DMS153 treated with DMSO at 0.1 percent for 48 hours (cell line): Measurements from ENCODE around the gene KCTD2.
"Not testable (repeated sequence)": the region's sequence is repeated elsewhere in the genome, so short reads cannot be mapped to it uniquely, and the experiment has no call there.

Source experiments
- DNase-seq: peaks from one replicate; lab custom pipeline; 2025; ENCODE audit not compliant: unreplicated experiment; lab: John Stamatoyannopoulos, UW

Gene KCTD2

GRCh38 chr17:75049057-75049456 lies 2.0 kb downstream of the KCTD2 start:
- DNase-seq: no peak

DNA sequence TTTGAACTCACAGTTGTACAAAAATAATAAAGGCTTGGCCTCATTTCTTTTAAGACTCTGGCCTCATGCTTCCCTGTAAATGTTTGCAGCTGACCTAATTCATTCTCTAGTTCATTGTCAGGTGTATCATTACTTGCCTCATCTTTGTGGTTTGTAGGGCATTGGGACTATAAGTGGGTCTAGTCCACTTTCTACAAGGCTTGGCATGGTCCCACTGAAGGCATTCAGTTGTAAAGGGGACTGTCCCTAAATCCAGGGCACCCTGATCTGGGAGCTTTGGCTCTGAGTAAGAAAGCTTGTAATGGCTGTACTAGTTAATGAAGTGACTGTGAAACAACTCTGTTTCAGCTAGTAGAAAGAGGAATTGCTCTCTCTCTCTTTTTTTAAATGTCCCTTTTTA lies 2.7 kb downstream of the KCTD2 start:
- no peak for DNase-seq

GRCh38 chr17:75051941-75052340 lies 4.9 kb downstream of the KCTD2 start:
- no peak for DNase-seq

DNA sequence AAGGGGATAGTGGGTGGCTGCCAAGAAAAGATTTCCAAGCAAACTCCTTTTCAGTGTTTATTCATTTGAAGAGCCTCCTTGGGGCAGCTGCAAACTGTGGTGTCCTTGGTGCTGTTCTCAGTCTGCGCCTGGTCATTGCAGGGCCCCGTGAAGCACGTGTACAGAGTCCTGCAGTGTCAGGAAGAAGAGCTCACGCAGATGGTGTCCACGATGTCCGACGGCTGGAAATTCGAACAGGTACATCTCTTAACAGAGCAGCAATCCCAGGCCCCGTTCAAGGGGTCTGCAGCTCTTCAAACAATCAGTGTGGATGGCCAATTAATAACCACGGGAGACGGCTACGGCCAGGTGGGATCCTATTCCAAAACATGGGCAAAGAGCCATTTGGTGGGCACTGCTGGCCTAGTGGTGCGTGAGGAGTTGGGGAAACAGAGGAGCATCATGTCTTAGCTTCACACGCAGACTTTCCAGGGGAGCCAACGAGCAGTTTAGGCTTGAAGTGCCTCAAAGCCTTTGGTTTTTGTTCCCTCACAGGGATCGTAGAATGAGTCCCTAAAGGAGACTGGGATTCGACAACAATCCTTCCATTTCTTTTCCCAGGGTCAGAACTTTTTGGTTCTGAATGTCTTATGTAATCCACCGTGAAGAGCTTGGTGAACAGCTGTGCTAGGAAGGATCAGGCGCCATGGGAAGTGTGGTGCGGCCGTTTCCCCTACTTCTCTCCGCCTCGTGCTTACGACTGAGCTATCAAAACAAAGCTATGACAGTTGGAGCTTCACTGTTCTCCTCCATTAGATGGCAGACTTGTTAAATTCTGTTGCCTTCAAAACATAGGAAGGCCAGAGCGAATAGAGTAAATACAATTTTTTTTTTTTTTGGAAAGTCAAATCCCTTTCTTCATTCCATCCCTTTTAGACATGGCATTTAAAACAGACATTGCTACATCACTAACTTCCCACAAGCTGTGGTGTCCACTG lies 12.6 kb downstream of the KCTD2 start:
- DNase-seq: no peak

GRCh38 chr17:75060434-75061054 lies 13.5 kb downstream of the KCTD2 start:
- DNase-seq: no peak

DNA sequence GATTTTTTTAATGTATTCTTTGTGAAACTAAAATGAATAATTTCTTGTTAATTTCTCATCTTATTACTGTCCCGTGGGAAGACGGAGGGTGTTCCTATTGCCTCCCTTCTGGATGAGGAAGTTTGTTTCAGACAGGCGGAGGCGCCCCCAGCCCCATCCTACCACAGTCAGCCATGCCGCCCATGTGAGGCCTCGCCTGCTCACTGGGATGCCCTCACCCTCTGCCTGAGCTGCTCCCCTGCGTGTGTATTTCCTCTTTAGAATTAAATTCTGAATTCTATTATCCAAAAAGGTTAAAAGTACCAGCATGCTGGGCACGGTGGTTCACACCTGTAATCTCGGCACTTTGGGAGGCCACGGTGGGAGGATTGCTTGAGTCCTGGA lies 14.0 kb downstream of the KCTD2 start:
- no peak for DNase-seq

- no peak for DNase-seq
These were observed 14.6 kb downstream of the KCTD2 start for GRCh38 chr17:75061618-75062017.

DNA sequence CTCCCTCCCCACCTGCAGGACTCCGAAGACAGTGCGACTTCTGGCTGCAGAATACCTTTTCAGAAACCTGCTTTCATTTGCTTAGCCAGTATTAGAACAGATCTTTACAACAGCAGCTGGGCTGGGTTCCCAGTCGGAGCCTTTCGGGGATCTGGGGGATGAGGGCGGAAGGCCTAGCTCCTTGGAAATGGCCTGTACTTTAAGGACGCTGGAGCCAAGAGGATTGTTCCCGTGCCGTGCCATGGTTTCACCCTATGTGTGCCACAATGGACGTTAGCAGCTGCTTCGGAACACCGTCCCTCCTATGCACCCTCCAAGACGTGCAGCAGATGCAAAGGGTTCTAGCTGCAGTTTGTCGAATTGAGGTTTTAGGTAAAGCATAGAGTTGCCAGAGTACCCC lies 16.2 kb downstream of the KCTD2 start:
- DNase-seq: no peak

- no peak for DNase-seq
These were observed 16.6 kb downstream of the KCTD2 start for GRCh38 chr17:75063626-75064025.

DNA sequence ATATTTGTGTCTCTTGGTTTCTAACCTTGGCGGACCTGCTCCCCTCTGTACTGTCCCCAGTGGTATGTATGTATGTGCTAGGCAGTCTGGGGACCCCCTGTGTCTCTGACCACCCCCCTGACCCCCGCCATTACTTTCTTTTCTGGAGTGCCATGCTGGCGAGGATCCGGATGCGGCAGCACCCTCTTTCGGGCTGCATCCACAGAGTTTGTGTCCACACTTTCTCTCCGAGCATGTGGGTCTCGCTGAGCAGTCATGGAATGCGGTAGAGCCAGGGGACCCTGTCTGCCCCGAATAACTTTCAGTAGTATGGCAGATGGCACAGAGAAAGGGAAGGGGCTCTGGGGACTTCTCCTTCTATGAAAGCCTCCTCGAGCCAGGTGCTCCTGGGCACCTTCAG lies 17.0 kb downstream of the KCTD2 start:
- no peak for DNase-seq

DNA sequence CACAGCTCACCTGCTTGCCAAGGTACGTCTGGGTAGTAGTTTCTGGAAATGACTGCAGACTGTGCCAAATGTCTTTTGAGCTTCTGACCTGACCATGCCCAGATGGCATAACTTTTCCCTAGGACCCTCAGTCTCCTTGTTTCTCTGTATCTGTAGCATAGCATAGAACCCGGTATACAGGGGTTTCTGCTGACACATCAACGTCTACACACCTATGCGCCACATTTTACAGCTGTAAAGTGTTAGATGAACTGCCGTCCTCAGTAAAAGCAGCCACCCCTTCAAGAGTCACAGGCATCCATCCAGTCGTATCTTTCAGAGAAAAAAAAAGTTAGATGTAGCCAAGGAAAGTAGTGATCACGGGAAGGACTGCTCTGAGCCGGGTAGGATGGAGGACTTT lies 17.4 kb downstream of the KCTD2 start:
- no peak for DNase-seq

GRCh38 chr17:75064867-75065561 lies 18.0 kb downstream of the KCTD2 start:
- DNase-seq: no peak

DNA sequence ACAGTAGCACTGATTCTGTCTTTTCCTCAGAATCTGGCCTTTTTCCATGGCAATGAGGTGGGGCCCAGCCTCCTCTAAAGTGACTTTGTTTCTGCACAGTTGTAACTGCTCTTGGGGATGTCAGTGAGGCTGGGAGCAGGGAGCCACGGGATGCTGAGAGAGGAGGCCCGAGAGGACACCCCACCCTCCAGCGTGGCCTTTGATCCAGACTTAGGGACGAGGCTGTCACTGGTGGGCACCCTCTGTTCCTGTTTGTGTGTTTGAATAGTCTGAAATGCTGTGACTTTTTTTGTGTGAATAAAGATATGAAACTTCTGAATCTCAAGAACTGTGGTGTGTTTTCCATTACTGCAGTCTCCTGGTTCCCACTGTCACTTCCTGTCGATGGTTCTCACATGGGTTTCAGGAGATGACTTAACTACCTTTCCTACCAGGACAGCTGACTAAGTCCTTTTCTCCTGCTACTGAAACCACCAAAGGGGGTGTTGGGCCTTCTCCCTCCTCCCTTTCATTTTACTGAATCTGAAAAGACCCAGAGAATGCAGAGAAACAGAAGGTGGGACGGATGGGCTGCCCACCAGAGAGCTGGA lies 18.6 kb downstream of the KCTD2 start:
- no peak for DNase-seq

DNA sequence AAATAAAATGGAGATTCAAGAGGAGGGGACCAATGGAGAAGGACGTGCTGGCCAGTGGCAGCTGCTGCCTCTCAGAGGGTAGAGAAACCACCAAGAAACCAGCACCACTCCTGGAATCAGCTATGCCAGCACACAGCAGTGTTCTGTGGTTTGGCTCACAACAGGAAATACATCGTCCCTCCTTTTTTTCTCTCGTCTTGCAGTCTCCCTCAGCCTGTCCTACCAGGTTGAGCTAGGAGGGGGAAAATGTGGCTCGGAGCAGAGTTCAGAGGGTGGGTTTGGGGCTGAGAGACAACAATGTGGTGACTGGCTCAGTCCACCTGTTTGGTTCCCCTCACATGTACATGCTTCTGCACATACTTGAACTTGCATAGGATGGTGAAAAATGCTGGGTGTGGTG lies 20.8 kb downstream of the KCTD2 start:
- no peak for DNase-seq

- DNase-seq: no peak
These were observed 21.7 kb downstream of the KCTD2 start for GRCh38 chr17:75068750-75069149.

DNA sequence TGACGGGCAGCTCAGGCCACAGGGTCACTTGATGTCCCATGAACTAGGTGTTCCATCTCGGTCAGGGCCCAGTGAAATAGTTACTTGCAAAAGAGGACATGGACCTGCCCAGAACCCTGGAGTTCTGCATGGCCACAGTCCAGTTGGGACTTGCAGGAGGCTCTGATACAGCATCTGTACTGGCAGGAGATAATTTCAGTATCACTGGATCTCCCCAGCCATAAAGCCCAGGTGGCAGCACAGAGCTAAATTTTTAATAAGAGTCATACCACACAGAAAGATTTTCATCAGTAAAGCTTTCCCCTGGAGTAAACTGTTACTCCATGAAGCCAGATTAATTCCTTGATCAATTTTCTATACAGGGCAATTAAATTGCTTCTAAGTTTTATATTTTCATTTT lies 22.8 kb downstream of the KCTD2 start:
- DNase-seq: peak; percentile 32

GRCh38 chr17:75071478-75072271 lies 24.6 kb downstream of the KCTD2 start:
- not testable (repeated sequence) for DNase-seq

GRCh38 chr17:75072909-75073308 lies 25.9 kb downstream of the KCTD2 start:
- not testable (repeated sequence) for DNase-seq

DNA sequence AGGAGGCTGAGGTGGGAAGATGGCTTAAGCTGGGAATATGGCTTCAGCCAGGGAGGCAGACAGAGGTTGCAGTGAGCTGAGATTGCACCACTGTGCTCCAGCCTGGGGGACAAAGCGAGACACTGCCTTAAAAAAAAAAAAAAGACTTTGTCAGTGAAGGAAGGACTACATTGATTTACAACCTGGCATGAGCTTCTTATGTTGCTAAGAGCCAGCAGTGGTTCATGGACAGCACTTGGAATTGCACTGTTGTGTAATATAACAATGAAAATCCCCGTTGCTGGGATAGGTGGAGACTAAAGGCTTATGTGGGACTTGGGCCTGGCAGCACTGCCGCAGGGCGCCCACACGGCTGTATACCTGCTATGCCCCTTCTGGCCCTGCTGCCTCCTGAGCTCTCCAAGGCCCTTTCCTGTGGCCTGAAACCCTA lies 26.6 kb downstream of the KCTD2 start:
- no peak for DNase-seq

- DNase-seq: no peak
These were observed 27.5 kb downstream of the KCTD2 start for GRCh38 chr17:75074532-75074931.
